BLaER1 treated with 17β-estradiol and CSF1 and Interleukin-3, amounts not matched to agents 10 nM and 100 nM (cell line): Measurements from ENCODE around the gene UMPS.
"Not testable (repeated sequence)": the region's sequence is repeated elsewhere in the genome, so short reads cannot be mapped to it uniquely, and the experiment has no call there.

ENCODE experiments used
- H3K27ac ChIP-seq, 11 experiments: shearing (Covaris generic); formaldehyde crosslinking; 2 replicates each; pipeline ENCODE4 v1.8.1; 2022
- H3K27me3 ChIP-seq, 11 experiments: shearing (Covaris generic); formaldehyde crosslinking; 2 replicates each; pipeline ENCODE4 v1.8.1; 2022
- H3K36me3 ChIP-seq, 11 experiments: shearing (Covaris generic); formaldehyde crosslinking; 2 replicates each; pipeline ENCODE4 v1.8.1; 2022
- H3K4me1 ChIP-seq, 10 experiments: shearing (Covaris generic); formaldehyde crosslinking; 2 replicates each; pipeline ENCODE4 v1.8.1; 2022
- H3K4me2 ChIP-seq, 11 experiments: shearing (Covaris generic); formaldehyde crosslinking; 2 replicates each; pipeline ENCODE4 v1.8.1; 2022
- H3K4me3 ChIP-seq, 10 experiments: shearing (Covaris generic); formaldehyde crosslinking; 2 replicates each; pipeline ENCODE4 v1.8.1; 2022
- H3K9ac ChIP-seq, 11 experiments: shearing (Covaris generic); formaldehyde crosslinking; 2 replicates each; pipeline ENCODE4 v1.8.1; 2022
- H3K9me3 ChIP-seq, 11 experiments: shearing (Covaris generic); formaldehyde crosslinking; replicated peaks in 1 of 11; 2 replicates each; pipeline ENCODE4 v1.8.1; 2022
- H4K20me1 ChIP-seq, 11 experiments: shearing (Covaris generic); formaldehyde crosslinking; 2 replicates each; pipeline ENCODE4 v1.8.1; 2022
- Cebpa-rat ChIP-seq, 11 experiments: shearing (Covaris generic); IDR thresholded peaks; 2 replicates each; pipeline ENCODE4 v1.8.1; 2022

UMPS gene

GRCh38 chr3:124779116-124779515 lies 48.9 kb downstream of the UMPS start:
- Histone ChIP-seq H3K36me3 (peaks cover 0 to 24% (median 0%) of the 10 kb centered on the region in 11 experiments; a peak in 4 of 22 replicates), H3K4me3 (no peak overlapping the region), H3K4me1 (peaks cover 45 to 67% (median 62%) of the 10 kb centered on the region in 10 experiments), H3K9ac (no peak overlapping the region), H3K9me3 (no peaks in the 10 kb centered on the region), H3K4me2 (peak overlapping the region in 9 of 11 experiments; percentile 9 to 96 (median 86); a peak in 12 of 22 replicates), H4K20me1 (peaks cover 0 to 4% (median 0%) of the 10 kb centered on the region in 11 experiments; a peak in 2 of 22 replicates), H3K27me3 (peaks cover 0 to 14% (median under 1%) of the 10 kb centered on the region in 11 experiments; a peak in 7 of 22 replicates), H3K27ac (peak overlapping the region in 1 of 11 experiments; percentile 77; a peak in 1 of 22 replicates)
- TF ChIP-seq Cebpa-rat (IDR thresholded peaks at IDR 0.05): no peak

- Histone ChIP-seq H3K36me3 (peaks cover 0 to 17% (median 0%) of the 10 kb centered on the region in 11 experiments; a peak in 4 of 22 replicates), H3K9me3 (no peaks in the 10 kb centered on the region), H3K27me3 (peaks cover 0 to 11% (median 0%) of the 10 kb centered on the region in 11 experiments; a peak in 3 of 22 replicates), H3K4me1 (peaks cover 52 to 74% (median 68%) of the 10 kb centered on the region in 10 experiments), H3K9ac (peak overlapping the region in 9 of 11 experiments; percentile 41 to 71 (median 62); a peak in 15 of 22 replicates), H3K4me3 (peak overlapping the region in 4 of 10 experiments; percentile 21 to 34 (median 27); a peak in 5 of 20 replicates), H3K27ac (peak overlapping the region in 10 of 11 experiments; percentile 39 to 83 (median 76); a peak in 19 of 22 replicates), H3K4me2 (peak overlapping the region; percentile 74 to 96 (median 86)), H4K20me1 (peaks cover 0 to 8% (median 0%) of the 10 kb centered on the region in 11 experiments; a peak in 2 of 22 replicates)
- no peak for TF ChIP-seq Cebpa-rat (IDR thresholded peaks at IDR 0.05)
Measured at GRCh38 chr3:124779751-124780191, 49.5 kb downstream of the UMPS start.

- H3K9me3 ChIP-seq: no peaks in the 10 kb centered on the region
- H3K36me3 ChIP-seq: peaks cover 0 to 13% (median 0%) of the 10 kb centered on the region in 11 experiments; a peak in 4 of 22 replicates
- peaks cover 58 to 79% (median 74%) of the 10 kb centered on the region in 10 experiments for H3K4me1 ChIP-seq
- H4K20me1 ChIP-seq: peaks cover 0 to 8% (median 0%) of the 10 kb centered on the region in 11 experiments; a peak in 2 of 22 replicates
- H3K4me2 ChIP-seq: peak overlapping the region; percentile 74 to 96 (median 86)
- peak overlapping the region in 4 of 10 experiments; percentile 21 to 34 (median 27); a peak in 6 of 20 replicates for H3K4me3 ChIP-seq
- H3K27ac ChIP-seq: peak overlapping the region in 10 of 11 experiments; percentile 39 to 83 (median 76); a peak in 19 of 22 replicates
- H3K27me3 ChIP-seq: peaks cover 0 to 11% (median 0%) of the 10 kb centered on the region in 11 experiments; a peak in 3 of 22 replicates
- no peak for TF ChIP-seq Cebpa-rat (IDR thresholded peaks at IDR 0.05)
- peak overlapping the region in 10 of 11 experiments; percentile 7 to 71 (median 62); a peak in 18 of 22 replicates for H3K9ac ChIP-seq
Measured at GRCh38 chr3:124780356-124780755, 50.1 kb downstream of the UMPS start.

- peaks cover 63 to 85% (median 80%) of the 10 kb centered on the region in 10 experiments for H3K4me1 ChIP-seq
- peaks cover 0 to 11% (median 0%) of the 10 kb centered on the region in 11 experiments; a peak in 3 of 22 replicates for H3K27me3 ChIP-seq
- peak overlapping the region; percentile 74 to 96 (median 86) for H3K4me2 ChIP-seq
- H3K9ac ChIP-seq: peak overlapping the region in 9 of 11 experiments; percentile 16 to 71 (median 62); a peak in 16 of 22 replicates
- peaks cover 0 to 10% (median 0%) of the 10 kb centered on the region in 11 experiments; a peak in 4 of 22 replicates for H3K36me3 ChIP-seq
- H4K20me1 ChIP-seq: peaks cover 0 to 8% (median 0%) of the 10 kb centered on the region in 11 experiments; a peak in 2 of 22 replicates
- peak overlapping the region in 10 of 11 experiments; percentile 39 to 83 (median 76); a peak in 19 of 22 replicates for H3K27ac ChIP-seq
- H3K9me3 ChIP-seq: no peaks in the 10 kb centered on the region
- TF ChIP-seq Cebpa-rat (IDR thresholded peaks at IDR 0.05): peak in 4 of 11 experiments; percentile 15 to 47 (median 30); a peak in 2 of 22 replicates
- peak overlapping the region in 4 of 10 experiments; percentile 21 to 34 (median 27); a peak in 2 of 20 replicates for H3K4me3 ChIP-seq
Measured at GRCh38 chr3:124780761-124781475, 50.7 kb downstream of the UMPS start.

GRCh38 chr3:124781476-124782376 lies 51.5 kb downstream of the UMPS start:
- Histone ChIP-seq H3K4me3 (no peak overlapping the region), H4K20me1 (peaks cover 0 to 13% (median 0%) of the 10 kb centered on the region in 11 experiments; a peak in 3 of 22 replicates), H3K27ac (peak overlapping the region in 9 of 11 experiments; percentile 64 to 83 (median 77); a peak in 19 of 22 replicates), H3K4me1 (peaks cover 71 to 93% (median 88%) of the 10 kb centered on the region in 10 experiments), H3K9me3 (no peaks in the 10 kb centered on the region), H3K27me3 (peaks cover 0 to 11% (median 0%) of the 10 kb centered on the region in 11 experiments; a peak in 3 of 22 replicates), H3K9ac (peak overlapping the region in 9 of 11 experiments; percentile 16 to 71 (median 62); a peak in 9 of 22 replicates), H3K36me3 (peaks cover 0 to 5% (median 0%) of the 10 kb centered on the region in 11 experiments; a peak in 2 of 22 replicates), H3K4me2 (peak overlapping the region; percentile 74 to 96 (median 86))
- TF ChIP-seq Cebpa-rat (IDR thresholded peaks at IDR 0.05): no peak

- Histone ChIP-seq H3K4me2 (peak overlapping the region; percentile 74 to 96 (median 86)), H3K27ac (peak overlapping the region in 9 of 11 experiments; percentile 52 to 83 (median 77); a peak in 16 of 22 replicates), H3K27me3 (peaks cover 0 to 11% (median 0%) of the 10 kb centered on the region in 11 experiments; a peak in 3 of 22 replicates), H4K20me1 (peaks cover 0 to 13% (median 0%) of the 10 kb centered on the region in 11 experiments; a peak in 3 of 22 replicates), H3K4me1 (peaks cover 78 to 99% (median 94%) of the 10 kb centered on the region in 10 experiments), H3K9ac (peak overlapping the region in 3 of 11 experiments; percentile 15 to 50 (median 35); a peak in 7 of 22 replicates)
- H3K36me3 ChIP-seq, H3K9me3 ChIP-seq, H3K4me3 ChIP-seq: not testable (repeated sequence)
Measured at GRCh38 chr3:124782377-124782712, 52.1 kb downstream of the UMPS start.

GRCh38 chr3:124783696-124784095 lies 53.4 kb downstream of the UMPS start:
- H3K4me3 ChIP-seq: no peak overlapping the region
- H3K4me2 ChIP-seq: peak overlapping the region; percentile 74 to 96 (median 86)
- peaks cover 83 to 93% (median 90%) of the 10 kb centered on the region in 10 experiments for H3K4me1 ChIP-seq
- peak overlapping the region in 6 of 11 experiments; percentile 14 to 67 (median 36); a peak in 8 of 22 replicates for H3K9ac ChIP-seq
- H4K20me1 ChIP-seq: peaks cover 0 to 13% (median 0%) of the 10 kb centered on the region in 11 experiments; a peak in 3 of 22 replicates
- no peaks in the 10 kb centered on the region; a peak in 1 of 22 replicates for H3K36me3 ChIP-seq
- H3K27me3 ChIP-seq: peaks cover 0 to 11% (median 0%) of the 10 kb centered on the region in 11 experiments; a peak in 3 of 22 replicates
- H3K9me3 ChIP-seq: no peaks in the 10 kb centered on the region
- peak in 1 of 11 experiments; percentile 11; a peak in 1 of 22 replicates for TF ChIP-seq Cebpa-rat (IDR thresholded peaks at IDR 0.05)
- peak overlapping the region in 9 of 11 experiments; percentile 58 to 83 (median 74); a peak in 18 of 22 replicates for H3K27ac ChIP-seq
